CD4-positive, alpha-beta T cell (primary cell): ENCODE data around the gene POU2AF2. TPM values are rescaled to one million over a fixed set of nuclear protein-coding genes. Genes with fewer than 3 reads are reported as not detected.
"Not testable (repeated sequence)": the region's sequence is repeated elsewhere in the genome, so short reads cannot be mapped to it uniquely, and the experiment has no call there.

Experiments
- ATAC-seq: fragments of 200-7000 bp; cut with Tn5 transposase; one replicate; pipeline ENCODE4 v1.10.0; 2022; ENCODE audit warnings: mild to moderate bottlenecking; ENCODE audit not compliant: poor library complexity
- CTCF ChIA-PET: fragments of 350-600 bp; sonication (Branson Sonifier 250); formaldehyde crosslinking; loops from one replicate; lab custom pipeline; 2021; ENCODE audit warnings: antibody characterized with exemption, inconsistent platforms; lab: Charles Lee
- POLR2A ChIA-PET: fragments of 350-600 bp; sonication (Branson Sonifier 250); formaldehyde crosslinking; loops from one replicate; lab custom pipeline; 2021; ENCODE audit warnings: antibody characterized with exemption, inconsistent platforms; lab: Charles Lee
- DNase-seq, 14 experiments: peaks; one replicate each; pipeline ENCODE4 v3.0.0-alpha.2; 2013 to 2020; ENCODE audit warnings: mixed read lengths in 2 of 14
- H3K27ac ChIP-seq, 2 donors: one replicate each; pipeline versions ENCODE4 v1.5.1 to v1.7.0; 2013; ENCODE audit warnings: low read length in 2 of 2, low read depth in 1 of 2, mild to moderate bottlenecking in 1 of 2
- H3K27me3 ChIP-seq, 2 experiments: 1 replicate in 1 of 2; 2 replicates in 1 of 2; pipeline versions ENCODE4 v1.6.1 to v1.7.0; 2013; ENCODE audit warnings: low read length in 2 of 2, control low read depth in 1 of 2, mild to moderate bottlenecking in 1 of 2, moderate library complexity in 1 of 2; ENCODE audit not compliant: insufficient read depth in 2 of 2, control insufficient read depth in 1 of 2
- H3K36me3 ChIP-seq: one replicate; pipeline ENCODE4 v1.6.1; 2013; ENCODE audit warnings: low read length, control low read depth; ENCODE audit not compliant: insufficient read depth
- H3K4me1 ChIP-seq: one replicate; pipeline ENCODE4 v1.6.1; 2013; ENCODE audit warnings: low read length, control low read depth; ENCODE audit not compliant: insufficient read depth
- H3K4me3 ChIP-seq: one replicate; pipeline ENCODE4 v1.5.1; 2013; ENCODE audit warnings: mild to moderate bottlenecking, low read length, moderate library complexity
- H3K9me3 ChIP-seq, 2 experiments: 1 replicate in 1 of 2; 2 replicates in 1 of 2; pipeline versions ENCODE4 v1.6.1 to v1.7.0; 2013; ENCODE audit warnings: low read length in 2 of 2, mild to moderate bottlenecking in 2 of 2, control low read depth in 1 of 2, moderate library complexity in 1 of 2; ENCODE audit not compliant: control insufficient read depth in 1 of 2, insufficient read depth in 1 of 2
- H3K27ac Mint-ChIP-seq: one replicate; pipeline ENCODE4 v1.8.0; 2020; ENCODE audit warnings: mixed read lengths
- H3K27me3 Mint-ChIP-seq: one replicate; pipeline ENCODE4 v1.8.0; 2021; ENCODE audit warnings: mixed read lengths
- H3K36me3 Mint-ChIP-seq: one replicate; pipeline ENCODE4 v1.8.0; 2021; ENCODE audit warnings: low read depth, mixed read lengths
- H3K4me1 Mint-ChIP-seq: one replicate; pipeline ENCODE4 v1.8.0; 2021; ENCODE audit warnings: low read depth, mixed read lengths
- H3K4me3 Mint-ChIP-seq: one replicate; pipeline ENCODE4 v1.8.0; 2020; ENCODE audit warnings: mild to moderate bottlenecking, mixed read lengths
- H3K9me3 Mint-ChIP-seq: one replicate; pipeline ENCODE4 v1.8.0; 2020; ENCODE audit warnings: mixed read lengths
- CTCF ChIP-seq: fragments of 200-600 bp; IDR thresholded peaks from one replicate; pipeline ENCODE4 v1.8.0; 2022; ENCODE audit warnings: antibody characterized with exemption, mild to moderate bottlenecking
- intact Hi-C, 2 experiments: fragments of 100-400 bp; cut with DNase I in 1 of 2; cut with micrococcal nuclease in 1 of 2; formaldehyde crosslinking; loops; one replicate each; pipeline versions ENCODE4 v1.15.1 to v1.9.0; 2023 to 2025; cut with DNase I, micrococcal nuclease
- total RNA-seq, 174 experiments: library from RNA in 2 of 174; stranded (reverse) in 2 of 174; gene quantifications; one replicate each; pipeline ENCODE4 v1.2.3 and lab custom pipeline; 2021 to 2026

Gene POU2AF2
- total RNA-seq, 2 experiments from 2014 or later, result not detected

GRCh38 chr11:111319296-111319695 lies 73.8 kb downstream of the POU2AF2 start:
- DNase-seq (no peak), ATAC-seq (no peak)
- Histone ChIP-seq H3K4me3 (no peak overlapping the region), H3K9me3 (no peaks in the 10 kb centered on the region), H3K36me3 (no peaks in the 10 kb centered on the region), H3K27ac (no peak overlapping the region), H3K27me3 (peaks cover 0 to 3% of the 10 kb centered on the region in 2 experiments), H3K4me1 (no peaks in the 10 kb centered on the region)
- no peaks in the 10 kb centered on the region for H3K9me3 Mint-ChIP-seq
- H3K4me3 Mint-ChIP-seq, result no peak overlapping the region
- POLR2A ChIA-PET, result no interaction called here
- TF ChIP-seq CTCF, result no peak
- no peaks in the 10 kb centered on the region for H3K36me3 Mint-ChIP-seq
- intact Hi-C loops, result no loop called here
- CTCF ChIA-PET, result interaction anchor here (1.1 kb wide), 1 partner anchor 110 kb away, joined by 3 read pairs; no protein-coding TSS in a partner anchor
- H3K27me3 Mint-ChIP-seq, result peaks cover 6% of the 10 kb centered on the region
- H3K27ac Mint-ChIP-seq, result no peak overlapping the region
- no peaks in the 10 kb centered on the region for H3K4me1 Mint-ChIP-seq

GRCh38 chr11:111320199-111320598 lies 74.7 kb downstream of the POU2AF2 start:
- DNase-seq, H3K27ac ChIP-seq, H3K9me3 Mint-ChIP-seq, ATAC-seq, H3K36me3 Mint-ChIP-seq, H3K36me3 ChIP-seq, H3K9me3 ChIP-seq, H3K4me1 Mint-ChIP-seq, H3K4me1 ChIP-seq, H3K27me3 Mint-ChIP-seq, H3K4me3 ChIP-seq, POLR2A ChIA-PET, H3K27ac Mint-ChIP-seq, CTCF ChIA-PET, H3K27me3 ChIP-seq, H3K4me3 Mint-ChIP-seq, intact Hi-C loops: not testable (repeated sequence)

GRCh38 chr11:111320728-111321568 lies 75.4 kb downstream of the POU2AF2 start:
- DNase-seq, result no peak
- no peak for TF ChIP-seq CTCF
- H3K4me1 Mint-ChIP-seq, result no peaks in the 10 kb centered on the region
- CTCF ChIA-PET, result no interaction called here
- POLR2A ChIA-PET, result no interaction called here
- no peaks in the 10 kb centered on the region for H3K36me3 Mint-ChIP-seq
- intact Hi-C loops, result no loop called here
- peaks cover 0 to 3% of the 10 kb centered on the region in 2 experiments for H3K27me3 ChIP-seq
- no peak overlapping the region for H3K27ac Mint-ChIP-seq
- H3K4me3 Mint-ChIP-seq, result no peak overlapping the region
- H3K36me3 ChIP-seq, result no peaks in the 10 kb centered on the region
- H3K27ac ChIP-seq, result no peak overlapping the region
- H3K4me1 ChIP-seq, result no peaks in the 10 kb centered on the region
- no peaks in the 10 kb centered on the region for H3K9me3 ChIP-seq
- no peaks in the 10 kb centered on the region for H3K9me3 Mint-ChIP-seq
- no peaks in the 10 kb centered on the region for H3K27me3 Mint-ChIP-seq
- no peak overlapping the region for H3K4me3 ChIP-seq
- no peak for ATAC-seq
